ENCODE data around the gene ZFAND3.

Gene ZFAND3

GRCh38 chr6:38155621-38156204 lies 336.2 kb downstream of the ZFAND3 start:
- H3K4me3 ChIP-seq (ENCODE audit: low read length), result no peak overlapping the region
- TF ChIP-seq, protein P1, sequence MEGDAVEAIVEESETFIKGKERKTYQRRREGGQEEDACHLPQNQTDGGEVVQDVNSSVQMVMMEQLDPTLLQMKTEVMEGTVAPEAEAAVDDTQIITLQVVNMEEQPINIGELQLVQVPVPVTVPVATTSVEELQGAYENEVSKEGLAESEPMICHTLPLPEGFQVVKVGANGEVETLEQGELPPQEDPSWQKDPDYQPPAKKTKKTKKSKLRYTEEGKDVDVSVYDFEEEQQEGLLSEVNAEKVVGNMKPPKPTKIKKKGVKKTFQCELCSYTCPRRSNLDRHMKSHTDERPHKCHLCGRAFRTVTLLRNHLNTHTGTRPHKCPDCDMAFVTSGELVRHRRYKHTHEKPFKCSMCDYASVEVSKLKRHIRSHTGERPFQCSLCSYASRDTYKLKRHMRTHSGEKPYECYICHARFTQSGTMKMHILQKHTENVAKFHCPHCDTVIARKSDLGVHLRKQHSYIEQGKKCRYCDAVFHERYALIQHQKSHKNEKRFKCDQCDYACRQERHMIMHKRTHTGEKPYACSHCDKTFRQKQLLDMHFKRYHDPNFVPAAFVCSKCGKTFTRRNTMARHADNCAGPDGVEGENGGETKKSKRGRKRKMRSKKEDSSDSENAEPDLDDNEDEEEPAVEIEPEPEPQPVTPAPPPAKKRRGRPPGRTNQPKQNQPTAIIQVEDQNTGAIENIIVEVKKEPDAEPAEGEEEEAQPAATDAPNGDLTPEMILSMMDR (conservative IDR thresholded peaks at IDR 0.05; ENCODE audit: low read length), result no peak
- no peak for DNase-seq (ENCODE audit: low read depth)

DNA sequence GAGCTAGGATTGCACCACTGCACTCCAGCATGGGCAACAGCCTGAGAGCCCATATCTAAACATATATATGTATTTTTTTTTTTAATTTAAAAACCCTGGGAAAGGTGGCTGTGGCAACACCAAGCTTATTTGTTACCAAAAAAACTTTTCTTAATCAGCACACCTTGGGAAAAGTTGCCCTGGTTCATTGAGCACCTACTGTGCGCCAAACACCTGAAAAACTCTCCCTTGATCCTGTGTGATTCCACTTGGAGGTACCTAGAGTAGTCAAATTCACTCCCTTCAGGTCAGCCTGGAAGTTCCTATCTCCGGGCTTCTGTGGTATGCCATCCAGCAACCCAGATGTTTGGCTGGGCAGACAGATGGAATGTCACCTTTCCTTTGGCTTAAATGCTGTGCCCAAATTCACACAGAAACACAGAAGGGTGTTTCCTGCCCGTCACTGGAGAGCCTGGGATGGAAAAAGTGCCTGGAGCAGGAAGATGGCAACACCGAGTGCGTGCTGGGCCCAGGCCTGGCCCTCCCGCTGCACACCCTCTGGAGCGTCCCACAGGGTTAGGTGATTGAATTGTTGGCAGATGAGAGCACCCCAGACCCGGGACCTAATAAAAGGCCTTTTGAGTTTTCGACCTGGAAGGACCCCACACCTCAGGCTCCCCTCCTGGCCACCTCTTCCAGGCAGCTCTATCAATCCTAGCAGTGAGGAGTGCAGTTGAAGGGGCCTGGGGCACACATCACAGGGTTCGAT lies 337.5 kb downstream of the ZFAND3 start:
- DNase-seq (ENCODE audit: low read depth), result no peak
- H3K4me3 ChIP-seq (ENCODE audit: low read length), result no peak overlapping the region
- TF ChIP-seq, protein P1 (conservative IDR thresholded peaks at IDR 0.05; ENCODE audit: low read length), result no peak

DNA sequence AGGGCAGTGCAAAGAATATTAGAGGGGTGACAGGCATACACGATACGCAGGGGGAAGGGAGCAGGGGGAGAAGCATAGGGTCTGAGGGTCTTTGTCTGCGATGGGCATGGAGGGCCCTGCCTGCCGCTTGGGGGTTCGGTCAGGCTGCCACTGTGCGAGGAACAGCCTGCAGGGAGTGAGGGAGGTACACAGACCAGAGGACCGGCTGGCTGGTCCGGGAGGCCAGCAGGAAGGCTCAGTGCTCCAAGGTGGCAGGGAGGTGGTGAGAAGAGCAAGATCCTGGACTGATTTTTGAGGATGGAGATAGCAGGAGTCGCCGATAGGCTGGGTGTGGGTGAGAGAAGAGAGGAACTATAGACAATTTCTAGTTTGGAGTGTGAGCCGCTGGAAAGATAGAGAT lies 338.4 kb downstream of the ZFAND3 start:
- DNase-seq (ENCODE audit: low read depth), result no peak
- no peak overlapping the region for H3K4me3 ChIP-seq (ENCODE audit: low read length)
- TF ChIP-seq, protein P1 (conservative IDR thresholded peaks at IDR 0.05; ENCODE audit: low read length), result no peak

GRCh38 chr6:38158762-38159350 lies 339.3 kb downstream of the ZFAND3 start:
- DNase-seq (ENCODE audit: low read depth), result no peak
- TF ChIP-seq, protein P1 (conservative IDR thresholded peaks at IDR 0.05; ENCODE audit: low read length), result no peak

DNA sequence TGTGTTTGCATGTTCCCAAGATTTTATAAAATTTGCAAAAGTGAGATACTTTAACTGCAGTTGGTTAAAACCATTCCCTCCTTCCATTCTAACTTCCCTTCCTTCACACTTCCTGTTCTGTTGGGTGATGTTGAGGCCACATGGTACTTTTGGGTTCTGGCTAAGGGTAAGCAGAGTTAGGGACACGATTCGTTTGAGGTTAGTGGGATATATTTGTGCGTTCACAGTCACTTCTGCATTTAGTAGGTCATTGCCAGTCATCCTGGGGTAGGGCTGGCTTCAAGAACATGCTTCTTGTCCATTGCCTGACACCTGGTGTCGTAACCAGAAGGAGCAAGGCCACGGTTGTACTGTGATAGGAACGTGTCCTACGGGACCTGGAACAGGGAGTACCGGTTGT lies 340.1 kb downstream of the ZFAND3 start:
- no peak for DNase-seq (ENCODE audit: low read depth)
- TF ChIP-seq, protein P1 (conservative IDR thresholded peaks at IDR 0.05; ENCODE audit: low read length), result no peak

More at GRCh38 chr6:38158762-38159350, 339.3 kb downstream of the ZFAND3 start:
- H3K4me3 ChIP-seq (ENCODE audit: low read length), result no peak overlapping the region

DNA sequence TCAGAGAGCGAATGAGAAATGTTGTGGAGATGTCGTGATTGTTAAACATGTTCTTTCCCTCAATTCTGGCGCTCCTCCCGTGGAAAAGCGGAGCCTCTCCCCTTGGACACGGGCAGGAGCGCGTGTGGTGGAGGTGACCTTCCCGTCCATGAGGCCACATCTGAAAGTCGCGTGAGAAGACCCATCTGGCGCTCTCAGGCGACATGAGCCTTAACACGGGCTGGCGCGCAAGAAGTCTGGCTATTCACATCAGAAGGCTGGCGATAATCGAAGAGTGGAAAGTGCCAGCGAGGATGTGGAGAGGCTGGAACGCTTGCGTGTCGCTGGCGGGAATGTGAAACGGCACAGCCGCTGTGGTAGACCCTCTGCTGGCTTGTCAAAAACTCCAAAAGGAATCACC lies 341.3 kb downstream of the ZFAND3 start:
- TF ChIP-seq, protein P1 (conservative IDR thresholded peaks at IDR 0.05; ENCODE audit: low read length), result no peak
- DNase-seq (ENCODE audit: low read depth), result no peak
- no peak overlapping the region for H3K4me3 ChIP-seq (ENCODE audit: low read length)

More for the DNA sequence above, 340.1 kb downstream of the ZFAND3 start:
- H3K4me3 ChIP-seq (ENCODE audit: low read length), result no peak overlapping the region
